ENCODE data around the gene CAMK2D.

The CAMK2D gene

DNA sequence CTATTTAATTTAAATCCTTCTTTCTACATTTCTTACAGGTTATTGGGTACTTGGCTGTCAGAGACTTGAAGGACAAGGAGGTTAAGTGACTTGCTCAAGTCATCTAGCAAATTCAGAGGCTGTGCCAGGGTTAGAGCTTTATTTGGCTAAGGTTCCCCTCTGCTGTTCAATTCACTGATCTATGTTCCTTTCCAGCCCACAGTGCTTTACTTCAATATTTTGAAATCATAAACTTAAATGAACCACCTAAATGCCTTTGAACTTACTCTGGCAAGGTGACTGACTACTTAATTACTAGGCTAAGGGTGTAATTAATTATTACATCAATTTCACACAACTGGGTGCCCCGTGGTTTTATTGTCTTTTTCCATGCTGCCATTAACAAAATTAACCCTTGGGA lies 288.7 kb downstream of the CAMK2D start:
- DNase-seq (ENCODE audit: low read depth in 2 of 2): no peak

DNA sequence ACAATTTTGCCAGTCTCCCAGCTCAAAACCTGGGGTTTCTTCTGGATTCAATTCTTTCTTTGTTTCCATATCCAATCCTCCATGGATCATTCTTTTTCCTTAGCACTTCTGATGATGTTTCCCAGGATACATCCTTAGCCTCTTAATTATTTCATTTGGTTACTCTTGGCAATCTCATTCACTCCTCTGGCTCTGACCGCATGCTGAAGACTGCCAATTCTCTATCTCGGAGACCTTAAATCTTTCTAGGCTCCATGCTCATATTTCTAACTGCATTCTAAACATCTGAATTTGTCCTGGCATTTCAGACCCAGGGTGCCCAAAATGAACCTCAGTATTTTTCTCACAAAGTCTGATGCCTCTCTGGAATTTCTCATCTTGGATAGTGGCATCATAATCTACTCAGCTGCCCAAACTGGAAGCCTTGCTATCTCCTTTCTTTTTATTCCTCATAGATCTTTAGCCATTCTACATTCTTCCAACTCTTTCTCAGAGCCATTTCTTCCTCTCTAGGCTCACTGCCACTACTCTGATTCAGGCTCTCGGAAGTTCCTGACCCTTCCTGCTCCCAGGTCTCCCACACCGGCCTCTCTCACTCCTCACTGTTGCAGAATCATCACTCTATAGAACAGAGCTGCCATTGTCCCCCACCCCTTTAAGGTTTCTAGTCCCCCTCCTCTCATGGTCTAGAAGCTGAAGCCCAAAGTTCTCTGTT lies 290.2 kb downstream of the CAMK2D start:
- no peak for DNase-seq (ENCODE audit: low read depth in 2 of 2)

DNA sequence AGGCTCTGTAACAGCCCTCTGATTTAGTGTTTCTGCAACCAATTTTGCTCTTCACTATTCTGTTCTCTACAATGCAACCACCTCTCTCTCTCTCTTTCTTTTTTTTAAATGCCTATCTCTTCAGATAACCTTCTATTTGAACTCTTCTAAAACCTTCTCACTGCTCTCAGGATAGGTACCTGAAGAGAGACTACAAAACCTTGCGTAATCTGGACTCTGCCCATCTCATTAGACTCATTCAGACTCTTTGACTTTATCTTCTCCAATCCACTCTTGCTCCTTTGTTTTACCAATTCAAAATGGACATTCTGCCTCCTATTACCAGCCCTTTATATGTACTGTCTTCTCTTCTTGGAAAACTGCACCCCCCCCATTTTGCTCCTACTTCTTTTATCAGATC lies 291.6 kb downstream of the CAMK2D start:
- DNase-seq (ENCODE audit: low read depth in 2 of 2): no peak

DNA sequence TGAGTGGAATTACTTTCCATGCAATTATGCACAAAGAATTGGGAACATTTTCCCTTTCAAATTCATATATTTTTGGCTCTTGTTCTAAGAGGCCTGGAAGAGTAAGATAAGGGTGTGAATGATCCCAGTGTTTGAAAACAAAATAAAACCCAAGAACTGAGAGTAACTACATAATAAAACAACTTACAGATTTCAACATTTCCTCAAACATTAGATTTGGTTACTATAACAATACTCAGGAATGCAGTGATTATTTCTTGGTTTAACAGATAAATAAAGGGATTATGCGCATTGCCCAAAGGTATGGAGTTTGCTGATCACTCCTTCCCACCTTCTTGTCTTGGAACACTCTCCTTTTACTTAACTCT lies 292.5 kb downstream of the CAMK2D start:
- no peak for DNase-seq (ENCODE audit: low read depth in 2 of 2)

- peak; percentile 6 to 9 for DNase-seq (ENCODE audit: low read depth in 2 of 2)
Observed at GRCh38 chr4:113468165-113469022, 293.1 kb downstream of the CAMK2D start.

- DNase-seq (ENCODE audit: low read depth in 2 of 2): no peak
Observed at GRCh38 chr4:113467581-113467980, 294.0 kb downstream of the CAMK2D start.

DNA sequence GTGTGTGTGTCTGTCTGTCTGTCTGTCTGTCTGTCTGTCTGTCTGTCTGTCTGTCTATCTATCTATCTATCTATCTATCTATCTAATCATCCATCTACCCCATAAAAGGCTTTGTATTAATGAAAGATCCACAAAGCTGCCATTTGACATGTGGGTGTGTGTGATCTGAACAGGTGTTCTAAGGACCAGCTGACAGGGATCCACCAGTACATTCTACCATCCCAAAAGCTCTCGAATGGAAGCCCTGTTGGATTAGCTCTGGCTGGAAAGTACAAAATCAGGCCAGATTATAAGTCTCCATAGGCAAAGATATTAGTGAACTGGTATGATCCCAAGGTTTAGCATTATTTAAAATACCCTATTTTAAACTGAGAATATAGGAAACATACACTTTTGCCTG lies 299.3 kb downstream of the CAMK2D start:
- no peak for DNase-seq (ENCODE audit: low read depth in 2 of 2)

DNA sequence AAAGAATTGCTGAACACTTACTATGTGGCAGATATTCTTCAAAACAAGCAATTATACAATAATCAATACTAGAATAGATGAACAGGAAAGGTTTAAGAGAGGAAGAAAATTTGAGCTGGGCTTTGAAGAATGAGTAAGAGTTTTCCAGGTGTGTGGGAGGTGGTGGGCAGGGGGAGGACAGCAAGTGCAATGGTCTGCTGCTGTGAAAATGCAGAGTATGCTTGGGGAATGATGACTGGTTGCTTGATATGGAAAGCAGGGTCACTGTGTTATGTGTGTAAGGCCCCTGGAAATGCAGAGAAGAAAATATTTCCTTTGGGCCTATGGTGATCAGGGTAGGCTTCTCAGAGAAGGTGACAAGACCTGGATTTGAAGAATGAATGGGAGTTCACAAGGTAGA lies 300.3 kb downstream of the CAMK2D start:
- DNase-seq (ENCODE audit: low read depth in 2 of 2): no peak

DNA sequence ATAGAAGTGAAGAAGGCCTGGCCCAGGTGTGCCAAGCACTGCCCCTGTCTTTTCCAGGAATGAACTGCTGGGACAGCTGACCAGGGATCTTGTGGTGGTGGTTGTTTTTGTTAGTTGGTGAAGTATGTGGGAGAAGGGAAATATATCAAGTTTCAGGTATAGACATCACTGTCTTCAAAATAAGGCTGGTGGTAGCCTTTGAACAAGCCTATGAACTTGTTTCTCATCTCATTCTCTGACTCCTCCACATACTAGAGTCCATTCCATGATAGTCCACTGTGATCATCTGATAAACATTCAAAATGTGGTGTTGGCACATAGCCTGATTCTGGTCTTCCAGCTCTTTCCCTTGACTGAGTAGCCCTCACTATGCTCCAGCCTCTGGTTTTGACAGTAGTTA lies 303.7 kb downstream of the CAMK2D start:
- no peak for DNase-seq (ENCODE audit: low read depth in 2 of 2)

GRCh38 chr4:113457121-113457520 lies 304.4 kb downstream of the CAMK2D start:
- DNase-seq (ENCODE audit: low read depth in 2 of 2): no peak

GRCh38 chr4:113455061-113455460 lies 306.5 kb downstream of the CAMK2D start:
- DNase-seq (ENCODE audit: low read depth in 2 of 2): no peak

GRCh38 chr4:113452868-113453620 lies 308.5 kb downstream of the CAMK2D start:
- no peak for DNase-seq (ENCODE audit: low read depth in 2 of 2)

- no peak for DNase-seq (ENCODE audit: low read depth in 2 of 2)
Observed at GRCh38 chr4:113452152-113452551, 309.4 kb downstream of the CAMK2D start.

GRCh38 chr4:113450295-113451080 lies 311.1 kb downstream of the CAMK2D start:
- DNase-seq (ENCODE audit: low read depth in 2 of 2): no peak

DNA sequence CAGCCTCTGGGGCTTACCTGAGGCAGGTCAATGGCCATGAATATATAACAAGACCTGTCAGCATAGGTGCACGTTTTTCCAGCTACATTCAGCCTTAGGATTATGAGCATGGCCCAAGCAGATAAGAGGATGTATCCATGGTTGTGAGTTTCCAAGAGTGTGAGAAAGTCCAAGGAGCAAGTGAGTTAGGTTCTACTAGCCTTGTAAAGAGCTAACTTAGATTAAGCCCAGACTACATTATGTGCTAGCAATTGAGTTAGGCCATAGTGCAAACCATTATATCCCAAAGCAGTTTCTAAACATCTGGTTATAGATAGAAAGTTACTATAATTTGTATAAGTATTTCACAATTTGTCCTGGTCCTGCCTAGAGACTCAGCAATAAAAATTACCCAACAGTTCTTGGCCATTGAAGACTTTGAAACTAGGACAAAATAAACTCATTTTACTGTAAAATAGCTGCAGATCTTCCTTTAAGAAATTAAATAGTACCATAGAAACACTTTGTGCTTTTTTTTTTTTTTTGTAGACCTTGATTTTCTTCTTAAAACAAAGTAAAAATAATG lies 312.0 kb downstream of the CAMK2D start:
- DNase-seq (ENCODE audit: low read depth in 2 of 2): no peak

DNA sequence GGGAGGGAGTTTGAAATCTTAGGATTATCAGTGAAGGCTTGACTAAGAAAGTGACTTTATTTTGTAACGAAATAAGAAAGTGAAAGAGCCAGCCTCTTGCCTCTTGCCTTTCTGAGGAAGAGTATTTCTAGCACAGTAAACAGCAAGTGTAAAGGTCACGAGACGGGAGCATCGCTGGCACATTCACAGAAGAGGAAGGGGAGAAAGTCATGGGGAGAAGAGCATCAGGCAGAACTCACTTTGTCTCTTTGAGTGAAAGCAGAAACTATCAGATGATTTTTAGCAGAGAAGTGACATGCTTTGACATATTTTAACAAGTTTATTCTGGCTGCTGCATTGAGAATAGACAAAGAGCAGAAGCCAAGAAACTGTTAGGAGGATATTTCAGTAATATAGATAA lies 313.8 kb downstream of the CAMK2D start:
- no peak for DNase-seq (ENCODE audit: low read depth in 2 of 2)

DNA sequence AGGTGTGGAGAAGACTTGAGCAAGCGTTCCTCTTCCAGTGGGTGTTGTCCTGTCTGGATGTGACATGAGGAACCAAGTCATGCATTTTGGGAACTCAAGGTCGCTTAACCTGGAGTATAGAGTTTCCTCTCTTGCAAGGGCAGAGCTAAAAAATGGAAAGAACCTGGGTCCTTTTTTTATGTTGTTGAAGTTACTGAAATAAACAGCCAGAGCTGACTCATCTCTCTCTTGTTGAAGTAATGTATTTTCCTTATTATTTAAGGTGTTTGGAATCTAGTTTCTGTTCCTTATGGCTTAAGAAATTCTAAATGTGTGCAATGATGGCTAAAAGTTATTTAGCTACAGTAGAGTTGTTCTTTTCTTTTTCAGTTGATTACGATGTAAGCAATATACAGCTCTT lies 314.5 kb downstream of the CAMK2D start:
- no peak for DNase-seq (ENCODE audit: low read depth in 2 of 2)

GRCh38 chr4:113446019-113446418 lies 315.5 kb downstream of the CAMK2D start:
- no peak for DNase-seq (ENCODE audit: low read depth in 2 of 2)

DNA sequence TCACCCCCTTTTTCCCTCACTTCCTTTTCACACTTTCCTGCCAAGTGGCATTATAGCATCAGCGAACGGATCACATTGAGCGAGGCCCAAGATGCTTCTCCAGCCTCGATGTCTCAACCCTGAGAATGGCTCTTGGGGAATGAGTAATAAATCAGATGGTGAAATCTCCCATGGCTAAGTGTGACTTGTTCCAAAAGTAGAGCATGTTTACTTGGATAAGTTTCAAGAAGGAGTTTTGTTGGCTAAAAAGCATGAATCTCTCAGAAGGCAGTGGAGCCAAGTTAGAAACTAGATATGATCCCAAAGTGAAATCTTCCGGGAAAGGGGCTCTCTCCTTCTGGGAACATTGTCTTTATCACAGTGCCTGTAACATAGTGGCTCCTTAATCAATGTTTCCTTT lies 316.3 kb downstream of the CAMK2D start:
- DNase-seq (ENCODE audit: low read depth in 2 of 2): no peak

- DNase-seq (ENCODE audit: low read depth in 2 of 2): no peak
Observed at GRCh38 chr4:113444386-113444785, 317.2 kb downstream of the CAMK2D start.

GRCh38 chr4:113442826-113443225 lies 318.7 kb downstream of the CAMK2D start:
- DNase-seq (ENCODE audit: low read depth in 2 of 2): no peak
